Measurements from ENCODE around the gene DDX3X. TPM values are rescaled to one million over a fixed set of nuclear protein-coding genes. Genes with fewer than 3 reads are reported as not detected.
A peak's percentile ranks its signal among the peaks of the same experiment; 100 is the strongest.

DDX3X gene
- total and polyA plus RNA-seq, 2 donors from 2014 or later: 43.6 to 275 TPM

DNA sequence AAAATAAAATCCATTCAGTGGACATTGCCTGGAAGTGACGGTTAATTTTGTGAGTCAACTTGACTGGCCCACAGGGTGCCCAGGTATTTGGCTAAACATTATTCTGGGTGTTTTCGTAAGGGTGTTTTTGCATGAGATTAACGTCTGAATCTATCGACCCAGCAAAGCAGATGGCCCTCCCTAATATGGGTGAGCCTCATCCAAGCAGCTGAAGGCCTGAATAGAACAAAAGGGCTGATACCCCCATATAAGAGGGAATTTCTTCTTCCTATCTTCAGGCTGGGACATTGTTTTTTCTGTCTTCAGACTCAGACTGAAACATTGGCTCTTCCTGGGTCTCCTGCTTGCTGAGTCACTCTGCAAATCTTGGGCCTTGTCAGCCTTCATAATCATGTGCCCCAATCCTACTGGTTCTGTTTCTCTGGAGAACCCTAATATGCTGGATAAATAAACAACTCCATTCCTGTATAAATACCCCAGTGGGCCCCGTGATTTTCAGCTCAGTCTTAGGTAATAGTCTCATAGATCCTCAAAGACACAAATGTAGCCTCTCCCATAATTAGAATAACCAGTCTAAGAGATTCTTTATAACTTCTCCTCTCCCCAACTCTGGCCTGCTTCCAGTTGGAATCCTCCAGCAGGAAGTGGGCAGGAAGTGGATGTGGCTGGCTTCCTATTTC lies 33.1 kb upstream of the DDX3X start:
- H3K27me3 ChIP-seq (ENCODE audit: control insufficient read depth, insufficient read depth, low read length): no peaks in the 10 kb centered on the region
- H3K36me3 ChIP-seq (ENCODE audit: control insufficient read depth in 2 of 3, insufficient read depth in 3 of 3, low read length in 3 of 3): no peaks in the 10 kb centered on the region
- no peaks in the 10 kb centered on the region for H3K9me3 ChIP-seq (ENCODE audit: control insufficient read depth in 2 of 3, insufficient read depth in 1 of 3, low read length in 3 of 3)
- FAIRE-seq (no peak), DNase-seq (no peak)
- intact Hi-C loops (cut with DNase I): no loop called here
- no peak overlapping the region for H3K9ac ChIP-seq (ENCODE audit: low read length in 3 of 3)
- H3K4me3 ChIP-seq (ENCODE audit: low read length in 3 of 3): no peak overlapping the region
- TF ChIP-seq, protein P1, sequence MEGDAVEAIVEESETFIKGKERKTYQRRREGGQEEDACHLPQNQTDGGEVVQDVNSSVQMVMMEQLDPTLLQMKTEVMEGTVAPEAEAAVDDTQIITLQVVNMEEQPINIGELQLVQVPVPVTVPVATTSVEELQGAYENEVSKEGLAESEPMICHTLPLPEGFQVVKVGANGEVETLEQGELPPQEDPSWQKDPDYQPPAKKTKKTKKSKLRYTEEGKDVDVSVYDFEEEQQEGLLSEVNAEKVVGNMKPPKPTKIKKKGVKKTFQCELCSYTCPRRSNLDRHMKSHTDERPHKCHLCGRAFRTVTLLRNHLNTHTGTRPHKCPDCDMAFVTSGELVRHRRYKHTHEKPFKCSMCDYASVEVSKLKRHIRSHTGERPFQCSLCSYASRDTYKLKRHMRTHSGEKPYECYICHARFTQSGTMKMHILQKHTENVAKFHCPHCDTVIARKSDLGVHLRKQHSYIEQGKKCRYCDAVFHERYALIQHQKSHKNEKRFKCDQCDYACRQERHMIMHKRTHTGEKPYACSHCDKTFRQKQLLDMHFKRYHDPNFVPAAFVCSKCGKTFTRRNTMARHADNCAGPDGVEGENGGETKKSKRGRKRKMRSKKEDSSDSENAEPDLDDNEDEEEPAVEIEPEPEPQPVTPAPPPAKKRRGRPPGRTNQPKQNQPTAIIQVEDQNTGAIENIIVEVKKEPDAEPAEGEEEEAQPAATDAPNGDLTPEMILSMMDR (IDR thresholded peaks at IDR 0.05; ENCODE audit: borderline replicate concordance, extremely low read depth, insufficient read depth): no peak
- no peaks in the 10 kb centered on the region for H3K4me1 ChIP-seq (ENCODE audit: control insufficient read depth in 2 of 3, insufficient read depth in 2 of 3, low read depth in 1 of 3, low read length in 3 of 3)
- H3K27ac ChIP-seq (ENCODE audit: low read depth in 2 of 2, low read length in 2 of 2): no peak overlapping the region

DNA sequence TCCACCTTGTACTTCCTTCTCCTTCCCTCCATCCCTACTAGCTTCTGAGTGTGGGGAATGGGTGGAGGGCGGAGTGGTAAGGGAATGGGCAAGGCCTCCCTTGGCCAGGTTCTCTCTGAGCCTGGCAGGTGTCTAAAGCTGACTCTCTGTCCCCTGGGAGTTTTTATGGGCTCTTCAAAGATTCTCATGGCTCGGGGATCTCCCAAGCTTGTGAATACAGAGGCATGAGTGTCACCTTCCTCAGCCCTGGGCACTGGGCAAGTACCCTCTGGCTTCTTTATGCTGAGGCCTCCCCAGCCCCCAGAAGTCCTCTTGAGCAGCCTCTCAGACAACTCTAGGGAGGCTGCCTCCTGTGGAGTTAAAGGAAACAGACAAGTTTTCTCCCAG lies 32.5 kb upstream of the DDX3X start:
- no peaks in the 10 kb centered on the region for H3K27me3 ChIP-seq (ENCODE audit: control insufficient read depth, insufficient read depth, low read length)
- FAIRE-seq (no peak), DNase-seq (no peak)
- H3K4me3 ChIP-seq (ENCODE audit: low read length in 3 of 3): no peak overlapping the region
- H3K27ac ChIP-seq (ENCODE audit: low read depth in 2 of 2, low read length in 2 of 2): no peak overlapping the region
- intact Hi-C loops (cut with DNase I): no loop called here
- no peaks in the 10 kb centered on the region for H3K36me3 ChIP-seq (ENCODE audit: control insufficient read depth in 2 of 3, insufficient read depth in 3 of 3, low read length in 3 of 3)
- H3K9me3 ChIP-seq (ENCODE audit: control insufficient read depth in 2 of 3, insufficient read depth in 1 of 3, low read length in 3 of 3): no peaks in the 10 kb centered on the region
- TF ChIP-seq, protein P1 (IDR thresholded peaks at IDR 0.05; ENCODE audit: borderline replicate concordance, extremely low read depth, insufficient read depth): no peak
- H3K9ac ChIP-seq (ENCODE audit: low read length in 3 of 3): no peak overlapping the region
- no peaks in the 10 kb centered on the region for H3K4me1 ChIP-seq (ENCODE audit: control insufficient read depth in 2 of 3, insufficient read depth in 2 of 3, low read depth in 1 of 3, low read length in 3 of 3)

DNA sequence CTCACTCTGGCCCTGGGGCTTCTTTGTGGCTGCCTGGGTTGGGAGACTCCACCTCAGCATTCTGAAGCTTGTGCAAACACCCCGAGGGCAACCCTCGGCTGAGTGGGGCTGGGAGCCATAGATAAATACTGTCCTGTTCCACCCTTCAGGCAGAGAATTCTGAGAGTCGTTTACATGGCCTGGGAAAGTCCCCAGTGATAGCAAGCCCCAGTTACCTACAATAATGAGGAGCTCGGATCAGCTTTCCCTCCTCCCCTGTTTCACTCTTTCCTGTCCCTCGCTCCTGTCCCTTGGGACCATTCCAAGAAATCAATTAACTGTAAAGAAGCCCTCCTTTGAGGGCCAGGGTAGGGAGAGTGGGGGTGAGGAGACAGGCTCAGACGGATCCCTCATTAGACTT lies 31.6 kb upstream of the DDX3X start:
- no peak for FAIRE-seq
- Histone ChIP-seq H3K9me3 (ENCODE audit: control insufficient read depth in 2 of 3, insufficient read depth in 1 of 3, low read length in 3 of 3) (no peaks in the 10 kb centered on the region), H3K27ac (ENCODE audit: low read depth in 2 of 2, low read length in 2 of 2) (no peak overlapping the region)

More for the DNA sequence above, 31.6 kb upstream of the DDX3X start:
- Histone ChIP-seq H3K9ac (ENCODE audit: low read length in 3 of 3) (no peak overlapping the region), H3K36me3 (ENCODE audit: control insufficient read depth in 2 of 3, insufficient read depth in 3 of 3, low read length in 3 of 3) (no peaks in the 10 kb centered on the region), H3K27me3 (ENCODE audit: control insufficient read depth, insufficient read depth, low read length) (no peaks in the 10 kb centered on the region), H3K4me1 (ENCODE audit: control insufficient read depth in 2 of 3, insufficient read depth in 2 of 3, low read depth in 1 of 3, low read length in 3 of 3) (no peaks in the 10 kb centered on the region), H3K4me3 (ENCODE audit: low read length in 3 of 3) (no peak overlapping the region)
- TF ChIP-seq, protein P1 (IDR thresholded peaks at IDR 0.05; ENCODE audit: borderline replicate concordance, extremely low read depth, insufficient read depth): no peak
- DNase-seq: peak in 1 of 5 donors; percentile 7
- intact Hi-C loops (cut with DNase I): no loop called here
